ENCODE data around the gene MAD1L1.

Gene MAD1L1

GRCh38 chr7:2099048-2099957 is 133.4 kb downstream of the MAD1L1 start:
- DNase-seq, result no peak

- no peak for DNase-seq
Observed at GRCh38 chr7:2098496-2098895, 134.2 kb downstream of the MAD1L1 start.

GRCh38 chr7:2098056-2098455 is 134.7 kb downstream of the MAD1L1 start:
- DNase-seq, result no peak

- no peak for DNase-seq
Observed at GRCh38 chr7:2097492-2097891, 135.3 kb downstream of the MAD1L1 start.

GRCh38 chr7:2096692-2097387 is 135.9 kb downstream of the MAD1L1 start:
- no peak for DNase-seq

GRCh38 chr7:2095436-2095835 is 137.3 kb downstream of the MAD1L1 start:
- no peak for DNase-seq

- no peak for DNase-seq
Observed at GRCh38 chr7:2094454-2095045, 138.2 kb downstream of the MAD1L1 start.

GRCh38 chr7:2093843-2094220 is 138.9 kb downstream of the MAD1L1 start:
- no peak for DNase-seq

- no peak for DNase-seq
Observed at GRCh38 chr7:2093215-2093842, 139.4 kb downstream of the MAD1L1 start.

GRCh38 chr7:2092279-2092678 is 140.5 kb downstream of the MAD1L1 start:
- DNase-seq, result no peak

- DNase-seq, result no peak
Observed at GRCh38 chr7:2090526-2091520, 141.9 kb downstream of the MAD1L1 start.

- DNase-seq, result no peak
Observed at GRCh38 chr7:2088801-2089200, 143.9 kb downstream of the MAD1L1 start.

GRCh38 chr7:2087744-2088143 is 145.0 kb downstream of the MAD1L1 start:
- no peak for DNase-seq

- DNase-seq, result no peak
Observed at GRCh38 chr7:2086229-2086628, 146.5 kb downstream of the MAD1L1 start.

- DNase-seq, result no peak
Observed at GRCh38 chr7:2085804-2086203, 146.9 kb downstream of the MAD1L1 start.

GRCh38 chr7:2084781-2085505 is 147.8 kb downstream of the MAD1L1 start:
- DNase-seq, result no peak

GRCh38 chr7:2084331-2084730 is 148.4 kb downstream of the MAD1L1 start:
- DNase-seq, result no peak

- DNase-seq, result no peak
Observed at GRCh38 chr7:2083362-2083761, 149.4 kb downstream of the MAD1L1 start.

GRCh38 chr7:2082139-2082998 is 150.4 kb downstream of the MAD1L1 start:
- no peak for DNase-seq

GRCh38 chr7:2081526-2082135 is 151.1 kb downstream of the MAD1L1 start:
- DNase-seq, result no peak

All from NCI-H187 (cell line).